Lower leg skin (tissue), 3 donors: ENCODE results near the gene ZNF883.

ENCODE experiments used
- CTCF ChIP-seq, 3 donors: fragments of 450-650 bp; IDR thresholded peaks; one replicate each; pipeline ENCODE4 v1.5.1; 2016; ENCODE audit warnings: antibody characterized with exemption in 3 of 3, mild to moderate bottlenecking in 3 of 3, moderate library complexity in 2 of 3
- POLR2A ChIP-seq, 2 donors: fragments of 450-650 bp; IDR thresholded peaks; one replicate each; pipeline ENCODE4 v1.6.1; 2016 to 2017; ENCODE audit warnings: antibody characterized with exemption in 2 of 2, mild to moderate bottlenecking in 1 of 2, moderate library complexity in 1 of 2

DNA sequence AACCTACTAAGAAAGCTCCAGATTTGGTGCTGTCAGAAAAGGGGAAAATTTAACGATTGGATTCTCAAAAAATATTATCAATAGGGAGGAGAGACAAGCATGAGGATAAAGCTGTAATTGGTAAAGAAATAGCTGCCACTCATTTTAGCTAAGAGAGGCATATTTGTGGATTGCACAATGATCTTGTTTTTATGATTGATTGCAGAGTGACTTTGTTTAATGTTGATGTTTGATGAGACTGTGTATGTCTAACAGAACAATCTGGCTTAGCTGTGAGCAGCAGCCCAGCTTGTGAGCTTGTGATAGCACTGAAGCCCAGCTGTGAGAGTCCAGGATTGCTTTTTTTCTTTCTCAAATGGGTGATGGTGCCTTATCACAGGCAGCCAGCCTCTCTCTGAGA lies 56.4 kb downstream of the ZNF883 start:
- no peak for TF ChIP-seq CTCF (IDR thresholded peaks at IDR 0.05)
- TF ChIP-seq POLR2A (IDR thresholded peaks at IDR 0.05), result no peak
